ENCODE measurements around the gene PLTP. TPM values are rescaled to one million over a fixed set of nuclear protein-coding genes. Genes with fewer than 3 reads are reported as not detected.

PLTP gene
- total and polyA plus RNA-seq, 2 of the 13 experiments (the other 11 are each of a cell fraction or from before 2014, with no cell fraction given): 16.9 to 28.6 TPM

DNA sequence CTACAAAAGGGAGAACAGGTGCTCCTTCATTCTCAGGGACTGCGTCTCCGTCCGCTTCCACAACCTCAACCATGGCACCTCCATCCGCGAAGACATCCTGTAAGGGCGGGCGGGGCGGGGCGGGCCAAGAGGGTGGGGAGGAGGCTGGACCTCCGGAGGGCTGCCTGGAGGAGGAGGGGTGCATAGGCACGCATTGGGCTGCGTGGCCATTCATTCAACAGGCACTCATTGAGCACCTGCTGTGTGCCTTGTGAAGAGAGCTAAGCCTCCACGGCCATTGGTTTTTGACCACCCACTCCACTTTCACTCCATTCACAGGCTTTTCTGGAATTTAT lies 54.1 kb downstream of the PLTP start (continued):
- TF ChIP-seq ZMYM3 (CRISPR knock-in tag; IDR thresholded peaks at IDR 0.05) (peak; percentile 27; the same call in 1 of the 2 replicates), U2AF1 (optimal IDR thresholded peaks at IDR 0.05; ENCODE audit: low read depth, low read length) (no peak), ZNF660 (CRISPR knock-in tag; IDR thresholded peaks at IDR 0.05; ENCODE audit: borderline replicate concordance, low read depth) (no peak), ARID3A (IDR thresholded peaks at IDR 0.05; ENCODE audit: low read depth, low read length) (no peak), AHR (CRISPR knock-in tag; IDR thresholded peaks at IDR 0.05) (no peak), ZNF672 (CRISPR knock-in tag; IDR thresholded peaks at IDR 0.05) (no peak), ZNF749 (CRISPR knock-in tag; IDR thresholded peaks at IDR 0.05; ENCODE audit: borderline replicate concordance) (0 out of 2 replicates have a peak, but pooled peaks have one; percentile 15), MIER3 (CRISPR knock-in tag; IDR thresholded peaks at IDR 0.05; ENCODE audit: borderline replicate concordance) (no peak), POGK (CRISPR knock-in tag; conservative IDR thresholded peaks at IDR 0.05) (0 out of 2 replicates have a peak, but pooled peaks have one; percentile 7), SMAD9 (CRISPR knock-in tag; IDR thresholded peaks at IDR 0.05) (no peak), ZNF580 (CRISPR knock-in tag; IDR thresholded peaks at IDR 0.05; ENCODE audit: borderline replicate concordance, low read depth) (no peak), BCL6 (CRISPR knock-in tag; IDR thresholded peaks at IDR 0.05) (no peak), SP2 (CRISPR knock-in tag; IDR thresholded peaks at IDR 0.05) (no peak), ADNP (CRISPR knock-in tag; IDR thresholded peaks at IDR 0.05) (0 out of 2 replicates have a peak, but pooled peaks have one; percentile 51), HDAC2 (CRISPR knock-in tag; IDR thresholded peaks at IDR 0.05) (no peak), MYC (CRISPR knock-in tag; IDR thresholded peaks at IDR 0.05; ENCODE audit: borderline replicate concordance) (0 out of 2 replicates have a peak, but pooled peaks have one; percentile 10), ZBTB43 (CRISPR knock-in tag; conservative IDR thresholded peaks at IDR 0.05) (no peak), ZNF296 (CRISPR knock-in tag; conservative IDR thresholded peaks at IDR 0.05) (0 out of 2 replicates have a peak, but pooled peaks have one; percentile 21)
- TF ChIP-seq, protein P1, sequence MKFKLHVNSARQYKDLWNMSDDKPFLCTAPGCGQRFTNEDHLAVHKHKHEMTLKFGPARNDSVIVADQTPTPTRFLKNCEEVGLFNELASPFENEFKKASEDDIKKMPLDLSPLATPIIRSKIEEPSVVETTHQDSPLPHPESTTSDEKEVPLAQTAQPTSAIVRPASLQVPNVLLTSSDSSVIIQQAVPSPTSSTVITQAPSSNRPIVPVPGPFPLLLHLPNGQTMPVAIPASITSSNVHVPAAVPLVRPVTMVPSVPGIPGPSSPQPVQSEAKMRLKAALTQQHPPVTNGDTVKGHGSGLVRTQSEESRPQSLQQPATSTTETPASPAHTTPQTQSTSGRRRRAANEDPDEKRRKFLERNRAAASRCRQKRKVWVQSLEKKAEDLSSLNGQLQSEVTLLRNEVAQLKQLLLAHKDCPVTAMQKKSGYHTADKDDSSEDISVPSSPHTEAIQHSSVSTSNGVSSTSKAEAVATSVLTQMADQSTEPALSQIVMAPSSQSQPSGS (CRISPR knock-in tag; IDR thresholded peaks at IDR 0.05): no peak
- TF ChIP-seq, protein P2, sequence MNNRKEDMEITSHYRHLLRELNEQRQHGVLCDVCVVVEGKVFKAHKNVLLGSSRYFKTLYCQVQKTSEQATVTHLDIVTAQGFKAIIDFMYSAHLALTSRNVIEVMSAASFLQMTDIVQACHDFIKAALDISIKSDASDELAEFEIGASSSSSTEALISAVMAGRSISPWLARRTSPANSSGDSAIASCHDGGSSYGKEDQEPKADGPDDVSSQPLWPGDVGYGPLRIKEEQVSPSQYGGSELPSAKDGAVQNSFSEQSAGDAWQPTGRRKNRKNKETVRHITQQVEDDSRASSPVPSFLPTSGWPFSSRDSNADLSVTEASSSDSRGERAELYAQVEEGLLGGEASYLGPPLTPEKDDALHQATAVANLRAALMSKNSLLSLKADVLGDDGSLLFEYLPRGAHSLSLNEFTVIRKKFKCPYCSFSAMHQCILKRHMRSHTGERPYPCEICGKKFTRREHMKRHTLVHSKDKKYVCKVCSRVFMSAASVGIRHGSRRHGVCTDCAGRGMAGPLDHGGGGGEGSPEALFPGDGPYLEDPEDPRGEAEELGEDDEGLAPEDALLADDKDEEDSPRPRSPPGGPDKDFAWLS (CRISPR knock-in tag; IDR thresholded peaks at IDR 0.05; ENCODE audit: borderline replicate concordance): no peak

Measured in HepG2 (cell line).